Natural killer cell treated with Interleukin-12 subunit alpha and Interleukin-12 subunit beta and Interleukin-15 and Interleukin-18, amount 100 ng/mL, for 72 hours (primary cell): ENCODE results near the gene SLC38A10. TPM values are rescaled to one million over a fixed set of nuclear protein-coding genes. Genes with fewer than 3 reads are reported as not detected.

Source experiments
- ATAC-seq, 2 donors: fragments of 150-1000 bp; cut with Tn5 transposase in 1 of 2; sonication (Bioruptor Pico), chemical (Tn5 transposase) in 1 of 2; 2 replicates each; pipeline ENCODE4 v1.10.0; 2021
- DNase-seq: peaks from one replicate; pipeline ENCODE4 v3.0.0; 2022; ENCODE audit warnings: low spot score
- H3K27ac Mint-ChIP-seq, 2 donors: 1 replicate in 1 of 2; 2 replicates in 1 of 2; pipeline ENCODE4 v1.8.0; 2022; ENCODE audit warnings: mixed read lengths in 2 of 2, mild to moderate bottlenecking in 1 of 2, moderate library complexity in 1 of 2
- H3K27me3 Mint-ChIP-seq, 2 donors: 1 replicate in 1 of 2; 2 replicates in 1 of 2; pipeline ENCODE4 v1.8.0; 2022; ENCODE audit warnings: mixed read lengths in 2 of 2
- H3K36me3 Mint-ChIP-seq: one replicate; pipeline ENCODE4 v1.8.0; 2022; ENCODE audit warnings: mixed read lengths
- H3K4me1 Mint-ChIP-seq, 2 donors: 1 replicate in 1 of 2; 2 replicates in 1 of 2; pipeline ENCODE4 v1.8.0; 2022; ENCODE audit warnings: low read depth in 2 of 2, mixed read lengths in 2 of 2, mild to moderate bottlenecking in 1 of 2
- H3K4me3 Mint-ChIP-seq: one replicate; pipeline ENCODE4 v1.8.0; 2022; ENCODE audit warnings: mixed read lengths
- H3K9me3 Mint-ChIP-seq: 2 replicates; pipeline ENCODE4 v1.8.0; 2022; ENCODE audit warnings: mixed read lengths
- total RNA-seq, 2 donors: library from RNA; stranded (reverse); gene quantifications; one replicate each; pipeline ENCODE4 v1.2.3, GENCODE V29; 2022

Gene SLC38A10
- total RNA-seq, 2 donors from 2014 or later, result 92.4 to 136 TPM

- H3K4me3 Mint-ChIP-seq, result no peak overlapping the region
- no peak for DNase-seq
- H3K27ac Mint-ChIP-seq, result no peak overlapping the region
- H3K36me3 Mint-ChIP-seq, result no peaks in the 10 kb centered on the region
- H3K27me3 Mint-ChIP-seq, result no peaks in the 10 kb centered on the region
- no peaks in the 10 kb centered on the region for H3K4me1 Mint-ChIP-seq
- H3K9me3 Mint-ChIP-seq, result no peaks in the 10 kb centered on the region
- ATAC-seq, result no peak
Measured at GRCh38 chr17:81196505-81197408, 98.3 kb downstream of the SLC38A10 start.

GRCh38 chr17:81195941-81196495 is 99.1 kb downstream of the SLC38A10 start:
- ATAC-seq (no peak), DNase-seq (no peak)
- H3K36me3 Mint-ChIP-seq, result no peaks in the 10 kb centered on the region
- H3K4me3 Mint-ChIP-seq, result no peak overlapping the region
- H3K27me3 Mint-ChIP-seq, result no peaks in the 10 kb centered on the region
- H3K9me3 Mint-ChIP-seq, result no peaks in the 10 kb centered on the region
- no peaks in the 10 kb centered on the region for H3K4me1 Mint-ChIP-seq
- no peak overlapping the region for H3K27ac Mint-ChIP-seq

Other genes with a start within 250 kb of the SLC38A10 start
- gene PVALEF, start 129.8 kb downstream of the SLC38A10 start, total RNA-seq, result not detected
- 1 to 10 TPM; 1.8 to 7.6 TPM for gene AATK, start 129.1 kb downstream of the SLC38A10 start, total RNA-seq
- gene CEP131, start 72.3 kb downstream of the SLC38A10 start, total RNA-seq, result 10 to 100 TPM in 1 of 2 donors, 1 to 10 TPM in 1; 7.8 to 14.5 TPM
- gene TEPSIN, start 56.3 kb downstream of the SLC38A10 start, total RNA-seq, result 10 to 100 TPM; 47.9 to 61.7 TPM
- gene NDUFAF8, start 56.0 kb downstream of the SLC38A10 start, total RNA-seq, result 100 to 1,000 TPM in 1 of 2 donors, 10 to 100 TPM in 1; 58.1 to 107 TPM
- under 1 TPM; 0.52 to 0.84 TPM for gene BAHCC1, start 100.2 kb upstream of the SLC38A10 start, total RNA-seq
- gene ACTG1, start 217.5 kb upstream of the SLC38A10 start, total RNA-seq, result 1,000 to 10,000 TPM; 4,962 to 5,145 TPM
- under 1 TPM; 0.21 to 0.64 TPM for gene FSCN2, start 233.1 kb upstream of the SLC38A10 start, total RNA-seq